Measurements from ENCODE around the gene RBM17. TPM values are rescaled to one million over a fixed set of nuclear protein-coding genes. Genes with fewer than 3 reads are reported as not detected.

Gene RBM17
- total RNA-seq, 1 donor from 2014 or later: 176 TPM

- intact Hi-C loops (cut with micrococcal nuclease): no loop called here
Observed at GRCh38 chr10:6133331-6134098, 44.7 kb downstream of the RBM17 start.

GRCh38 chr10:6134099-6134823 lies 45.4 kb downstream of the RBM17 start:
- intact Hi-C loops (cut with micrococcal nuclease): no loop called here

- intact Hi-C loops (cut with micrococcal nuclease): no loop called here
Observed at GRCh38 chr10:6135039-6135438, 46.2 kb downstream of the RBM17 start.

- intact Hi-C loops (cut with micrococcal nuclease): loop anchor here (1.0 kb wide), 1 partner anchor 9 kb away; no protein-coding TSS in a partner anchor
Observed at GRCh38 chr10:6135589-6136168, 46.8 kb downstream of the RBM17 start.

GRCh38 chr10:6136215-6137201 lies 47.7 kb downstream of the RBM17 start:
- intact Hi-C loops (cut with micrococcal nuclease): loop anchor here (1.0 kb wide), 1 partner anchor 8 kb away; no protein-coding TSS in a partner anchor

GRCh38 chr10:6138456-6138855 lies 49.6 kb downstream of the RBM17 start:
- intact Hi-C loops (cut with micrococcal nuclease): no loop called here

GRCh38 chr10:6139470-6139869 lies 50.6 kb downstream of the RBM17 start:
- intact Hi-C loops (cut with micrococcal nuclease): no loop called here

- intact Hi-C loops (cut with micrococcal nuclease): loop anchor here (2.0 to 10.0 kb wide), 3 partner anchors 89 to 1125 kb away; no protein-coding TSS in a partner anchor
Observed at GRCh38 chr10:6140141-6140841, 51.5 kb downstream of the RBM17 start.

- intact Hi-C loops (cut with micrococcal nuclease): loop anchor here (1.0 to 10.0 kb wide), 5 partner anchors 11 to 1124 kb away; no protein-coding TSS in a partner anchor
Observed at GRCh38 chr10:6140965-6141295, 52.1 kb downstream of the RBM17 start.

- intact Hi-C loops (cut with micrococcal nuclease): loop anchor here (1.0 to 10.0 kb wide), 5 partner anchors 11 to 1123 kb away; no protein-coding TSS in a partner anchor
Observed at GRCh38 chr10:6141296-6142151, 52.7 kb downstream of the RBM17 start.

- intact Hi-C loops (cut with micrococcal nuclease): loop anchor here (10.0 kb wide), 1 partner anchor 1123 kb away; no protein-coding TSS in a partner anchor
Observed at GRCh38 chr10:6142186-6142585, 53.4 kb downstream of the RBM17 start.

- intact Hi-C loops (cut with micrococcal nuclease): loop anchor here (10.0 kb wide), 1 partner anchor 1122 kb away; no protein-coding TSS in a partner anchor
Observed at GRCh38 chr10:6142644-6143043, 53.8 kb downstream of the RBM17 start.

- intact Hi-C loops (cut with micrococcal nuclease): loop anchor here (10.0 kb wide), 1 partner anchor 1122 kb away; no protein-coding TSS in a partner anchor
Observed at GRCh38 chr10:6143181-6143580, 54.3 kb downstream of the RBM17 start.

- intact Hi-C loops (cut with micrococcal nuclease): loop anchor here (1.0 to 10.0 kb wide), 7 partner anchors 8 to 1120 kb away; partner anchors contain the start of genes IL15RA, PFKFB3 and RBM17
Observed at GRCh38 chr10:6144406-6145165, 55.8 kb downstream of the RBM17 start.

GRCh38 chr10:6145166-6145987 lies 56.5 kb downstream of the RBM17 start:
- intact Hi-C loops (cut with micrococcal nuclease): loop anchor here (2.0 to 10.0 kb wide), 3 partner anchors 57 to 1119 kb away; partner anchors contain the start of genes IL15RA and RBM17

GRCh38 chr10:6146013-6146785 lies 57.4 kb downstream of the RBM17 start:
- intact Hi-C loops (cut with micrococcal nuclease): loop anchor here (10.0 kb wide), 1 partner anchor 1119 kb away; no protein-coding TSS in a partner anchor
